Stimulated activated naive CD8-positive, alpha-beta T cell treated with anti-CD3 and anti-CD28 coated beads, Interleukin-15, Interleukin-2, amounts not matched to agents 100 U/mL and 50 U/mL, for 24 hours (primary cell): ENCODE results near the gene ZNF516.

Experiments
- ATAC-seq: fragments of 150-1000 bp; cut with Tn5 transposase; one replicate; pipeline ENCODE4 v1.10.0; 2021
- DNase-seq: peaks from one replicate; pipeline ENCODE4 v3.0.0; 2021

Gene ZNF516

DNA sequence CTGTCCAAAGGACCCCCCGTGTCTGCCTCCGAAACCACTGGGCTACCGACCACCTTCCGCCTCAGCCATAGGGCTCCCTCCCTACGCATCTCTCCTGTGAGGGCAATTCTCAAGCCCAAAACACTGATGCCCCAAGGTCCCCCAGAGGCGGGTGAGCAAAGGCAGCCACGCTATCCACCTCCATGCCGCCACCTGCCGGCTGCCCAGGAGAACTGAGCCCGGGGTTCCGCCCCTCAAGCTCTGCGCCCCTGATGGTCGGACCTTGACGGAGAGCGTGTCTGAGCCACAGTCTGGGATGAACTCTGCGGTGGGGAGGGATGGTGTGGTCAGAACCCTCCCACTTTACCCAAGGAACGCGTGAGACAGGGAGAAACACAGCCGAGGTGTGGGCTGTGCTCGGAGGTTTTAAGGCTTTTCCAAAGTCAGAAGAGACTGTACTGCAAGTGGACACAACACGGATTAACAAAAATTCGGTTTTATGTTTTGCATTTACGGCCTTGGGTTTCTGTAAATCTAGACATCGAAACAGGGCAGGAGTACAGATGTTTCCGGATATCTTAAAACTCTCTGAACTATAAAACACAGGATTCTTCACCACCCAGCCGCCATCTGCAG, 114.1 kb downstream of the ZNF516 start:
- DNase-seq: peak; percentile 45
- no peak for ATAC-seq

DNA sequence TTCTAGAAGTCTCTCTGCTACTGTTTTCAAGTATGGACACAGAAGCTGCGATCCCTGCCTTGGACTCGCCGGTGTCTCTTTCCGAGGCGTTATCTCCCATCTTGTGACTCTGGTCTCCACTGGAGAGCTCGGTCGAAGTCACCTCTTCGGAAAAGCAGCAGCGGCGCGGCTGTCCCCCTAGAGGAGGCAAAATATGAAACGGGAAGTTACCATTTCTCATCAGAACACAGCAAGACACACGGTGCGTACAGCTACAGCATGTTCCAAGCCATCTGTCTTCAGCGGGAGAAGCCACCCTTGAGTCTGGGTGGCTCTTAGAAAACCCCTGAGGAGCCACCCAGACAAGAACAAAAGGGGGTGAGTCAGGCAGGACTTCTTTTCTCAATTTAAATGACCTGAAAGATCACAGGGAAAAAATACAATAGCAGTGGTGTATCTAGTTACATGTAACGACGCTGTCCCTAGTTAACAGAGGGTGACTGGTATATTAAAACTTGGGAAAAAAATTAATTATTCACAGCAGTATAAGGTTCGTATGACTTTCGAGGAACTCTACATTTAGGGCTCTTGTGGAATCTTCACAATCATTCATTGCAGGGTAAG, 114.8 kb downstream of the ZNF516 start:
- no peak for DNase-seq
- no peak for ATAC-seq

DNA sequence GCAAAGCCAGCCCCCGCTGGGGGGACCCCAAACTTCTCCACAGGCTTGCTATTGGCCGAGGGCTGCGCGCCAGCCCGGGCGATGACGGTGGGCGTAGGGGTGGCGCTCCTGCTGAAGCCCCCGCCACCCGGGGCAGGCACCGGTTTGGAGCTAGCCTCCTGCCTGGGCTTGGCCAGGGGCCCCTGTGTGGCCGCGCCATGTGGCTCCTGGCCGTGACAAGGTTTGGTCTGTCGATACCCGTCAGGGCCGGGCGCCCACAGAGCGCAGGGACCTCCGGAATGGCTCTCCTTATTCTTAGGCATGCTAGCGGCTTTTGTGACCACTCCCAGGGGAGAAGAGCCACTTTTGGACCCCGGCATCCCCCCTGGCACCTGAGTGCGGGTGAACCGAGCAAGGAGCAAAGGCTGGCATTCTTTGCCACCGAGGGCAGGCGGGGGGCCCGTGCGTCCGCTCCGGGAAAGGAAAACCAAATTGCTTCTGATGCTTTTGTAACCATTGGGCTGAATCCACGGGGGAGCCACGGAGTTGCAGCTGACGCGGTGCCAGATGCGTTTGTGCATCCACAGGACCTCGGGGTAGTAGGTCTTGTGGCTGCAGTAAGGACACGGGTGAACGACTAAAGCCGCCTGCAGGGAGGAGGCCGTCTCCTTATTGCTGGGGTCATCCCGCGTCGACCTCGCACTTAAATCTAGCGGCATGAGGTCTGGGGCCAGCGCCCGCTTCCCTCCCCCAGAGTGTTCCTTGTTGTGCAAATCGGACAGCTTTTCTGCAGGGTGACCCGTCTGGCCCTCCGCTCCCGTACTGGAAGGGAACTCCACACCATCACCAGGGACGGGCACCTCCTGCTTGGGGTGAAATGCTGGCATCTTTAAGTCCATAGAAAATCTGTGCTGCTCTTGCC, 115.6 kb downstream of the ZNF516 start:
- DNase-seq: no peak
- ATAC-seq: no peak

DNA sequence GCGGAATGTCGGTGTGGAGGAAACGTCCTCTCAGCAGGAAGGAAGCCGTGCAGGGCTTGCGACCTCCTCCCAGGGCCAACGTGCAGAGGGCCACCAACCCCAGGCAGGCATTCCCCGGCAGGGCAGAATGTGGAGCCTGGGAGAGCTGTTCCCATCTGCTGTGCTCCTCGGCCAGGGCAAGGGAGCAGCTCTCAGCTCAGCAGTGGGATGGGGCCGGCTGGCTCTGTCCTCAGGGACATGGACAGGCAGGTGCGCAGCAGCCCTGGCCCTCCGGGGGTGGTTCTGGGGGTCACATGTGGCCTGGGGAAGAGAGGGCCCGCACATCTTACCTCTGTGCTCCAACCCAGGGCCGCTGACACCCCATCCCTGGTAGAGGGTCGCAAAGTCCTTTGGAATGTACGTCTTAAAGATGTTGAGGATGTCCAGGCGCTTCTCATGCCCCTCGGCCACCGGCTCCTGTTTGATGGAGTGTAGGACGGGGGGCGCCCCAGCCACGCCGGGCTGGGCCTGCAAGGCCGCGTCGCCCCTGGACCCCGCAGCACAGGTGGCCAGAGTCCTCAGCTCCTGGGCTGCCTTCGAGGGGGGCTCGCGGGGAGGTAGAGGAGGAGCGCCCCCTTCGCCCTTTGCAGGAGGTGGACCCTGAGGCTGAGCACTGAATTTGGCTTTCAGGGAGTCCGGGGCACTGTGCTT, 116.4 kb downstream of the ZNF516 start:
- DNase-seq (no peak), ATAC-seq (no peak)

DNA sequence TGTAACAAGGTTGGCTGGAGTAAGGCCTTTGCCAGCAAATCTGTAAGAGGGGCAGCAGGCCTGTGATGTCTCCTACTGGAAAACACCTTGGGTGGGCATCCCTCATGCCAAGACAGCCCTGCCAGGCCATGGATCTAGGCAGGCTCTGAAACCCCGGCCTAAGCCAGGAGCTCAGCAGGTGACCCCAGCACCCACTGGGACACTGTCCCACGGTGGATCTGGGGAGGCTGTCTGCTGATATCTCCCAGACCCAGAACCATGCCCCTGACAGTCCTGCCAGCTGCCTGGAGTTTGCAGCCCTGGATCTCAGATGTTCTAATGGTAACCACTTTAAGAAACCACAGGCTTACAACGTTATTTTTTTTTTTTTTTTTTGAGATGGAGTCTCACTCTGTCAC, 117.7 kb downstream of the ZNF516 start:
- ATAC-seq (no peak), DNase-seq (no peak)

DNA sequence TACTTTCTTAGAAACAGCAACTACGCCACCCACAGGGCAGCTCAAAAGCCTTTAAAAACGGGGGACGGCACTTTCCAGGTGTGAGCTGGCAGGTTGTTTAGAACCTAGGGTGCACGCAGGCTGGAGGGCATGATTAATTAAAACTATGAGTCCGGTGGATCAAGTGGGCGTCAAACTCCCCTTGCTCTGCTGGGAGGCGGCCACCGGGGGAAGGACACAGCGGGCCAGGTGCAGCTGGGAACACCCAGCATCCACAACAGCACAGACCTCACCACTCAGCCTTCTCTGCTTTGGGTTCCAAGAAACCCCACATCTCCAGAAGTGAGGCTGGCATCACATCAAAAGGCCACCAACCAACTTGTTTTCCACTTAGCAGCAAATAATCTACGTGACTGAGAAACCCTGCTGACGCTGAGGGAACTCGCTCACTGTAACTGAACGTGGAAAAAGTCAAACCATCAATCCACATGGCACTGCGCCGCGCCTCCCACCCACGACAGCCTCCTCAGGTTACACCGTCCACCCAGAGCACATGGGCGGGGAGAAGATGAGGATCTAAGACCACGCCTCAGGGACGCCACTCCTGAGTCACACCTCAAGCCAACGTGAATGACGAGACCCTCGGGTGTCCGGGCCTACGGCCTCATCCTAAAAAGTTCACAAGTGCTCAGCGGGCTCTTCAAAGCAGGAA, 118.2 kb downstream of the ZNF516 start:
- peak; percentile 71 for DNase-seq

DNA sequence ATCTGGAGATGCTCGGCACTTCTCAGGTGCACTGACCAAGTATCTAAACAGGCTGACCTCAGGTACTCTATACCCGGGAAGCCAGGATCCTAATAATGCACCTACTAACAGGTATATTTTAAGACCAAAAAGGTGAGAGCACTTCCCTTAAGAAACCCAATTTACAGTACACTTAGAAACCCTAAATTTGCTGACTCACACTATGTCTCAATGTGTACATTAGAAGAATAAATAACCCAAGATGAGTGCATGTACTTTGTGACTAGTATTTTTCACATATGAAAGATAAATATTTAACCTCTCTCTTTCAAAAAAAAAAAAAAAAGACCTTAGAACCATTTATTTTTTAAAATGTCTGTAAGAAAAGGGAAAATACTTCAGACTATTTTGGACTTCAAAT, 118.8 kb downstream of the ZNF516 start:
- ATAC-seq: no peak

More for the DNA sequence above, 118.2 kb downstream of the ZNF516 start:
- peak; percentile 70 for ATAC-seq

DNA sequence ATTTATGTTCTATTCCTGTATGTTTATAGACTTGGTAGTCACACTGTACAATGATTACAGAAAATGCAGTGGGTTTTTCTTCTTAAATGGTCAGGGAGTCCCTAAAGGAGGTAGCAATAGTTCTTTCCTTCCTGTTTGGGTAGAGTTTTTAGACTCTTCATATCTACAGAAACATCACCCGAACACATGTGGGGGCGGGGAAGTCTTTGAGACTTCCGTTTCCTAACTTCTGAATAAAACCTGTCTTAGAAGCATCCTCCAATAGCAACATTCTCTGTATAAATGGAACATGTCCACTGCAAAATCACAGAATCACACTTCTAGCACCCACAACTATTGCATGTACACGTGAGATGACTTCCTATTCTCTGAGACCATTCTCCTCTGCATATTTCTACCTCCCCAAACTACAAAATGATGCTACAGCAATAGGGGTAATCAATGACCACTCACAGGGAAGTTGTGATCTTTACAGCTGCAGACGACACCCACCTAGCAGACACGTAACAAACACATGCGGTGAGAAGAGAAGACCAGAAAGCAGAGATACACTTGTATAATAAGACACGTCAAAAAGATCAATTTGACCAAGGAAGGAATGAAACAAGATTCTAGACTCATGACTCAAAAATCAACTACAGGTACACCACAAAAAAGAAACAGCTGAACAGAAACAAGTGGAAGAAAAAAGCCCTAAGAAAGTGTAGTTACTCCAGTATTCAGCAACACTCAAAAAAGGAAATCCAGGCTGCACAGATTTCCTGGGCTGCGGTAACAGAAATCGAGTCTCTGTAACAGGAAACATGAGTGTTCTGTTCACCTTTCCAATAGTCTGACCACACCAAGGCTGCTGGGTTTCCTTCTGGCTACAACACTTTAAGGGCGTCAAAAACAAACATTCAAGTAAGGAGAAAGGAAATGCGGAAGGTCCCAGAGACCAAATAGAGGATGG, 120.4 kb downstream of the ZNF516 start:
- peak; percentile 67 for ATAC-seq
- DNase-seq: peak; percentile 47

More for the DNA sequence above, 118.8 kb downstream of the ZNF516 start:
- no peak for DNase-seq

DNA sequence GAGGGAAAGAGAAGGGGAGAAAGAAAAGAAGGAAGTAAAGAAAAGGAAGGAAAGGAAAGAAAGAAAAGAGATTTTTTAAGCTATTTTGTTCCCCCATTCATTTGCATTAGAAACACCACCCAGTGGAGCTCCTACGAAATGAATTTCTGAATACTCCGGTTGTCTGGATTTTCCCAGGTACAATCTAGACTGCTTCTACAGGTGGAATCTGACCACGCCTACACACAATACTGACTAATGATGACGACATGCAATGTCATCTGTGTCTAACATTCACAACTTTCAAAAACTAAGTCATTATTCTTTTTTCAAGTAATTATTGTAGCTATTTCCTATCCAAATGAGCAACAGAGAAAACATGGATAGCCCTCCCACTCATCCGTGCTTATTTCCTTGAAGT, 121.7 kb downstream of the ZNF516 start:
- no peak for DNase-seq

DNA sequence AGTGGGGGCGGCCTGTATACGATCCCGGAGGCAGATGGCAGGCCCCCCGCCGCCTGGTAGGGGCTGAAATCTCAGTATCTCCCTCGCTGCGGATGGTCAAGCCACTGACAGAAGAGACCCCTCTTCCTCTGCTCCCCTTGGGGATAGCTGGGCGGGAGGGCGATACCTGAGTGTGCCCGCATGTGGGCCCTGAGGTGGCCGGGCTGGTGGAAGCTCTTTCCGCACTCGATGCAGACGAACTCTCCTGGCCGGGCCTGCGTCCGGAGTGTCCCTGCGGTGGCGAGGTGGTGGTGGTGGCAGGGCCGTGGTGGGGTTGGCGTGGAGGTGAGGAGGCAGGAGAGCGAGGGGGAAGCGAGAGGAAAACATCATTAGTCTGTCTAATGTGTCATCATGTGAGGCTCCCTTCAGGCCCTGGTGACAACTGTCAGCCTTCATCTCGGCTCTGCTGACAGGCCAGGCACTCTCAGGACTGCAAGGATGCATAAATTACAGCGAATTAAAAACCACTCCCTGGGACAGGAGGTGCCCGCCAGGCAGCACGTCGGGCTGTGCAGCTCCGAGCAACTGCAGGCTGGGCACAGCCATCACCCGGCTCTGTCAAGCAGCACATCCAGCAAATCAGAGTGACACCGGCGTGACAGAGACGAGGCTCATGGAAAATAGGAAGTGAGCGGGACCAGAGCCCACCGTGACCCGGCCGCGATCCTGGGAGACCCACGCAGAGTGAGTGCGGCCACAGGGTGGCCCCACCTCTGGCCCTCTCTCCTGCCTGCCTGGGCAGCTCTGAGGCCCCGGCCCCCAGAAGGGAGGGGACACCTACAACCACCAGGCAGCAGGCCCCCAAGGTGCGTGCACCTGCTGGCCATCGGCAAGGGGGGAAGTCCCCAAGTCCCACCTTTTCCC, 123.5 kb downstream of the ZNF516 start:
- ATAC-seq (no peak), DNase-seq (no peak)

More for the DNA sequence above, 121.7 kb downstream of the ZNF516 start:
- no peak for ATAC-seq

DNA sequence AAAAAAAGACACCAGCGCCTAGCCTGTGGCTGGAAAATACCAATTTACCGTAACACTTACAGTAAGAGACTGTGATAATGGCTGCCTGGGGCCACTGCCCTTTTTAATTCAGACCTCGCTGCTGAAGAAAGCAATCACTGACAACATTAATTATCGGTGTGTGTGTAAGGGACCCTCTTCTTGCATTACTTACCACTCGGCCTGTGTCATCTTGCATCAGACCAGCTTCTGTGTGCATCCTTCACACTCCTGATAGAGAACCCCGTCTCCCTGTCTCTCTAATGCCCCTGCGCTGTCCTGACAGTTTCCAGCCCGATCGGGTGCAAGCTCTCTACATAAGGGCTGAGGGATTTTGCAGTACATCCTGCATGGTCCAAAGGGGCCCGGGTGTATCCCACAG, 124.4 kb downstream of the ZNF516 start:
- DNase-seq: no peak

DNA sequence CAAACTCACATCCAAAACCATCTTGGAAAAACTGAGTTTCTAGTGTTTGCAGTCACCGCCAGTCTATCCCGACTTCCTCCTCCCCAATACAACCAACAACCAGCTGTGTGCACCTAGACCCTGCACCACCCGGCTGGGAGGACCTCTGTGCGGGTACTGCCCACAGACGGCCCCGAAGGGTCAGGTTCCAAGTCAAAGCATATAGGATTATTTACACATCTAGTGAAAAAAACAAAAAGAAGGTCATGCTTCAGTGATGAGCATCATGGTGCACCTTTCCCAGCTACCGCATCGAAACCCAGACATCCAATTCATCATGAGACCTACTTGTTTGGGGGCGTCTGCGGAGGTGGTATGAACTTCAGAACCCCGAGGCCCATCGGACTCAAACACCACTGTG, 124.8 kb downstream of the ZNF516 start:
- no peak for ATAC-seq
- DNase-seq: no peak

More for the DNA sequence above, 124.4 kb downstream of the ZNF516 start:
- ATAC-seq: no peak

DNA sequence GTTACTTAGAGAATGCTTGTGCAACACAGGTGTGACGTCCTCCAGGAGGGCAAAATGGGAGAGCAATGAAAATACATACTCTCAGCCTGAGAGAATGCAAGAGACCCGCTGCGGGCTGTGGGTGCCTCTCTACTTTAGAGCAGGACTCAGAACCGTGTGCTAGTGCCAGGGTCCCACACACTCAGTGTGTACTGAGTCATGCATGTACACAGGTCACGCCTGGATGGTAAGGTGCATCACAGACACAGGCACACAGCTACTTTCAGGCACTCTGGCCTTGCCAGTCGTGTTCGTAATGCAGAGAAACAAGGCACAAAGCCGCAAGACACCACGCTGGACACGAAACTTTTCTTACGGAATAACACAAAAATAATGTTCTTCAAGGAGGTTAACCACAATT, 125.3 kb downstream of the ZNF516 start:
- DNase-seq (no peak), ATAC-seq (no peak)

DNA sequence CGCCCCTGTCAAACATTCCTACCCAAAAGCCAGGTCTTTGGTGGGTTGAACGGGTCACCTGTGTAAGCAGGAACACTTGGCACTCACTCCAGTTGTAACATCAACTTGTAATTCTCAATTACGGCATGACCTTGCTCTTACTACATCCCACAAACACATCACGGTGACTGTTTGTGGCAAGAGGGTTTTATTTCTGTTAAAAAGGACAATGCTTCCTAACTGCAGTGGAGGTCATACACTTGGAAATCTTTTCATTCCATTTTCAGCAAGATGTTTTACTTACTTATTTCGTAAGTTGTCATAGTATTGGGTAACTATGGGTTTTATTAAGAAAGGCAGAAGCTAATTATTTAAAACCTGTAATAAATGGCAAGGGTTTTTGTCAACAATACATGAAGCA, 126.1 kb downstream of the ZNF516 start:
- DNase-seq: no peak
- no peak for ATAC-seq

DNA sequence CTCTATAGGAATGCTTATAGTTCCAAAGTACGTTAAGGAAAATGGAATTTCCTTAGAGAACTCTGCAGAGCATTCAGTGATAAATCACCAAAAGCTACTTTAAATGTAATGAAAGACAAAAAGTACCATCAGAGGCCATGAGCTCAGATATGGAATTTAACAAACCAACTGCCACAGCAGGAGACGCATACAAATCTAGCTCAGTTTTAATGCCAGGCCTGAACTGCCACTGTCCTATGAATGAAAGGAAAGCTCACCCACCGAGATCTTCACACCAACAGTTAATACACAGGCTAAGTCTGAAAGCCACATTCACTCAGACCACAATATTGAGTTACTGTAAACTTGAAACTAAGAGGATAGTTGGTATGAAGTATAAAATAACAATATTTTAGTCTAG, 126.8 kb downstream of the ZNF516 start:
- DNase-seq: no peak

DNA sequence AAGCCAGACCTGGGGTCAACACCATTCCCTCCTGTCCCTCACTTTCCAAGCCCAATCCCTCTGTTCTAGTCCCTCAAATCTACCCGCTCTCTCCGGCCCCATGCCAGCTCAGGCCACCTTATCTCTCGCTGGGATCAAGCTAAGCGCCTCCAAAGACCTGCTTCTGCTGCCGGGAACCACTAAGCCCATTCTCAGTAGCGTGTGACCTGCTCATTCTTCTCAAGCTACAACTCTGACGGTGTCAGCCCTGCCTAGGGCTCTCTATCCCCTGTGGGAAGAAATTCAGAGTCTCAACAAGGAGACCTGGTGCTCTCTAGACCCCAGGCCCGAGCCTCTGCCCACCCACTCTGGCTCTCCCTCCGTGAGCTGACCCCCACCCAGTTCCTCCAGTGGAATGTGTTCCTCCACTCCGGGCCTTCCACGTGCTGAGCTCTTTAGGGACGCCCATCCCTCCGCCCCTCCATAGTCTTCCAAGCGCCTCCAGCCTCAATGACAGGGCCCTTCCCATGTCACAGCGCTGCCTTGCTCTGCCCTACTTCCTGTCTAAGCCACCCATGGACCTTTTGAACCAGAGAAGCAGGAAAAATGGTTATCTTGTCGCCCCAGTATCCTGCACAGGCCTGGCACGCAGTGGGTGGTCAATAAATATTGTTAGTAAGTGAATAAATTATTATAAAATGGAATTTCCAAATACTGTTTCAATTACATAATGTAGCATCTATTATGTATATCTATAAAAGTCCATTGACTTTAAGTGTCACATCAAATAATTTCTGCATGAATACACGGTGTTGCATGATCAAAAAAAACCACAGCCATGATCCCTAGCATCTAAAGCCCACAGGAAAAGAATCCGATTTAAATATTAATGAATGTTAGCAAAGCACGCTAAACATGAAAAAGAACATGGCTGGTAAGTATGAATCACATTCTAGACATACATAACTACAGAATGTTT, 127.6 kb downstream of the ZNF516 start:
- DNase-seq (no peak), ATAC-seq (no peak)

More for the DNA sequence above, 126.8 kb downstream of the ZNF516 start:
- ATAC-seq: no peak

DNA sequence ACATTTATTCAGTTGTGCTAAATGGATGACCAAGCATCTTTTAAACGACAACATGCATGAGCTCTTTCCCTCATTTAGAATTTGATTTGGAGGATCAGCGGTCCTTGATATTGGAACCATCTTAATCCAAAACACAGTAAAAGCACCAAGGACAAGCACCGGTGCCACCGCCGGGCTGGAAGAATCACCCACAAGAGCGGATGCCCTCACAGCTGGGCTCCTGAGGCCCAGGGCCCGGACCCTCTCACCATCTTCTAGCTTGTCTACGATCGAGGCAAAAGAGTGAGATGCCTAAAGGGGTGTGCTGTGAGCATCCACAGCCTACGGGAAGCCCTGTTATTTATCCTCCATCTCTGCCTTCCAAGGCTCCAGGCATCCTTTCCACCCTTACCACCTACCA, 129.5 kb downstream of the ZNF516 start:
- no peak for ATAC-seq
- no peak for DNase-seq
